ENCODE measurements around the gene TMEM94.
"Not testable (repeated sequence)": the region's sequence is repeated elsewhere in the genome, so short reads cannot be mapped to it uniquely, and the experiment has no call there.

The TMEM94 gene

GRCh38 chr17:75476752-75477489, 20.5 kb downstream of the TMEM94 start:
- no peak for DNase-seq (ENCODE audit: low spot score)

GRCh38 chr17:75477490-75477862, 21.0 kb downstream of the TMEM94 start:
- not testable (repeated sequence) for DNase-seq (ENCODE audit: low spot score)

- no peak for DNase-seq (ENCODE audit: low spot score)
Observed at GRCh38 chr17:75478508-75478907, 22.1 kb downstream of the TMEM94 start.

GRCh38 chr17:75480281-75480680, 23.8 kb downstream of the TMEM94 start:
- DNase-seq (ENCODE audit: low spot score), result no peak

- DNase-seq (ENCODE audit: low spot score), result no peak
Observed at GRCh38 chr17:75481194-75482068, 25.0 kb downstream of the TMEM94 start.

- no peak for DNase-seq (ENCODE audit: low spot score)
Observed at GRCh38 chr17:75482098-75482942, 25.9 kb downstream of the TMEM94 start.

- DNase-seq (ENCODE audit: low spot score), result no peak
Observed at GRCh38 chr17:75485688-75486087, 29.3 kb downstream of the TMEM94 start.

- no peak for DNase-seq (ENCODE audit: low spot score)
Observed at GRCh38 chr17:75486151-75486550, 29.7 kb downstream of the TMEM94 start.

- DNase-seq (ENCODE audit: low spot score), result no peak
Observed at GRCh38 chr17:75486951-75487350, 30.5 kb downstream of the TMEM94 start.

GRCh38 chr17:75487351-75488070, 31.1 kb downstream of the TMEM94 start:
- peak; percentile 34 for DNase-seq (ENCODE audit: low spot score)

GRCh38 chr17:75488693-75489510, 32.5 kb downstream of the TMEM94 start:
- no peak for DNase-seq (ENCODE audit: low spot score)

GRCh38 chr17:75489511-75489955, 33.1 kb downstream of the TMEM94 start:
- no peak for DNase-seq (ENCODE audit: low spot score)

GRCh38 chr17:75490173-75490743, 33.8 kb downstream of the TMEM94 start:
- no peak for DNase-seq (ENCODE audit: low spot score)

GRCh38 chr17:75490953-75491649, 34.7 kb downstream of the TMEM94 start:
- no peak for DNase-seq (ENCODE audit: low spot score)

- DNase-seq (ENCODE audit: low spot score), result no peak
Observed at GRCh38 chr17:75491680-75492079, 35.2 kb downstream of the TMEM94 start.

- DNase-seq (ENCODE audit: low spot score), result no peak
Observed at GRCh38 chr17:75492555-75493168, 36.2 kb downstream of the TMEM94 start.

GRCh38 chr17:75493476-75494129, 37.2 kb downstream of the TMEM94 start:
- DNase-seq (ENCODE audit: low spot score), result no peak

GRCh38 chr17:75494326-75494877, 38.0 kb downstream of the TMEM94 start:
- DNase-seq (ENCODE audit: low spot score), result no peak

Measured in CD4-positive, alpha-beta T cell treated with Interleukin-15 for 4 hours (primary cell).